Rectal smooth muscle tissue (tissue), 1 donor: ENCODE data around the gene PLP1.

Experiments used
- H3K27ac ChIP-seq: one replicate; pipeline ENCODE4 v1.7.0; 2013; ENCODE audit warnings: low read depth, low read length, inconsistent platforms
- H3K27me3 ChIP-seq: one replicate; pipeline ENCODE4 v1.7.0; 2013; ENCODE audit warnings: low read length; ENCODE audit not compliant: control insufficient read depth, insufficient read depth
- H3K36me3 ChIP-seq: one replicate; pipeline ENCODE4 v1.7.0; 2013; ENCODE audit warnings: low read length; ENCODE audit not compliant: control insufficient read depth, insufficient read depth
- H3K4me1 ChIP-seq: one replicate; pipeline ENCODE4 v1.7.0; 2013; ENCODE audit warnings: low read length; ENCODE audit not compliant: control insufficient read depth, insufficient read depth
- H3K4me3 ChIP-seq: one replicate; pipeline ENCODE4 v1.7.0; 2013; ENCODE audit warnings: low read length
- H3K9ac ChIP-seq: one replicate; pipeline ENCODE4 v1.7.0; 2013; ENCODE audit warnings: low read length

The PLP1 gene

DNA sequence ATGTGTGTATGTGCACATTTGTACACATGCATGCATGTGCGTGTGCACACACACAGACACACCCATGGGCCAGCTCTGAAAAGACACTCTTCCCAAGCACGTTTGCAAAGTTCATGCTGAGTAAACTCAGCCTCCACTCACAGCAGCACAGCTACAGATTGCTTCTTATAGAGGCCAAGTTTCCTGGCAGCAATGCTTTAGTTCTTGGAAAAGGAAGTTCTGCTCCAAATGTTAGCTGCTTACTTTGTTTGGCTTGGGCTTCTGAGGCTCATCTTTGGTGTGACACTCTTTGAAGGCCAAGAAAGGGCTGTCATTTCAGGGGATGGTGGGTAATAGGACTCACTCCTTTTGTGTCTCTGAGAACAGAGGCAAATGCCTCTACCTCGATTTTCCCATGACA lies 6.6 kb downstream of the PLP1 start:
- Histone ChIP-seq H3K9ac (no peak overlapping the region), H3K4me1 (no peaks in the 10 kb centered on the region), H3K4me3 (no peak overlapping the region), H3K27me3 (no peaks in the 10 kb centered on the region), H3K36me3 (no peaks in the 10 kb centered on the region), H3K27ac (no peak overlapping the region)

- H3K27ac ChIP-seq, result no peak overlapping the region
- H3K36me3 ChIP-seq, result no peaks in the 10 kb centered on the region
- no peak overlapping the region for H3K9ac ChIP-seq
- no peak overlapping the region for H3K4me3 ChIP-seq
- H3K4me1 ChIP-seq, result no peaks in the 10 kb centered on the region
- no peaks in the 10 kb centered on the region for H3K27me3 ChIP-seq
Measured at GRCh38 chrX:103783971-103784370, 7.3 kb downstream of the PLP1 start.

GRCh38 chrX:103789004-103789403 lies 12.4 kb downstream of the PLP1 start:
- H3K4me1 ChIP-seq, result no peaks in the 10 kb centered on the region
- no peaks in the 10 kb centered on the region for H3K27me3 ChIP-seq
- no peak overlapping the region for H3K27ac ChIP-seq
- no peaks in the 10 kb centered on the region for H3K36me3 ChIP-seq
- no peak overlapping the region for H3K9ac ChIP-seq
- no peak overlapping the region for H3K4me3 ChIP-seq

DNA sequence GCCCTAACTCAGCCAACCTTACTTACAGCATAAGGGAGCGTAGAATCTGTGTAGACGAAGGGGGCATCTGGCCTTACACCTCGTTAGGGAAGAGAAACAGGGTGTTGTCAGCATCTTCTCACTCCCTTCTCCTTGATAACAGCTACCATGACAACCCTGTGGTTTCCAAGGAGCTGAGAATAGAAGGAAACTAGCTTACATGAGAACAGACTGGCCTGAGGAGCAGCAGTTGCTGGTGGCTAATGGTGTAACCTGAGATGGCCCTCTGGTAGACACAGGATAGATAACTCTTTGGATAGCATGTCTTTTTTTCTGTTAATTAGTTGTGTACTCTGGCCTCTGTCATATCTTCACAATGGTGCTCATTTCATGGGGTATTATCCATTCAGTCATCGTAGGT lies 14.6 kb downstream of the PLP1 start:
- Histone ChIP-seq H3K36me3 (no peaks in the 10 kb centered on the region), H3K9ac (no peak overlapping the region), H3K27ac (no peak overlapping the region), H3K27me3 (no peaks in the 10 kb centered on the region), H3K4me1 (no peaks in the 10 kb centered on the region), H3K4me3 (no peak overlapping the region)

GRCh38 chrX:103791826-103792485 lies 15.3 kb downstream of the PLP1 start:
- H3K27ac ChIP-seq, result no peak overlapping the region
- no peak overlapping the region for H3K9ac ChIP-seq
- H3K4me3 ChIP-seq, result no peak overlapping the region
- no peaks in the 10 kb centered on the region for H3K4me1 ChIP-seq
- H3K27me3 ChIP-seq, result no peaks in the 10 kb centered on the region
- no peaks in the 10 kb centered on the region for H3K36me3 ChIP-seq

DNA sequence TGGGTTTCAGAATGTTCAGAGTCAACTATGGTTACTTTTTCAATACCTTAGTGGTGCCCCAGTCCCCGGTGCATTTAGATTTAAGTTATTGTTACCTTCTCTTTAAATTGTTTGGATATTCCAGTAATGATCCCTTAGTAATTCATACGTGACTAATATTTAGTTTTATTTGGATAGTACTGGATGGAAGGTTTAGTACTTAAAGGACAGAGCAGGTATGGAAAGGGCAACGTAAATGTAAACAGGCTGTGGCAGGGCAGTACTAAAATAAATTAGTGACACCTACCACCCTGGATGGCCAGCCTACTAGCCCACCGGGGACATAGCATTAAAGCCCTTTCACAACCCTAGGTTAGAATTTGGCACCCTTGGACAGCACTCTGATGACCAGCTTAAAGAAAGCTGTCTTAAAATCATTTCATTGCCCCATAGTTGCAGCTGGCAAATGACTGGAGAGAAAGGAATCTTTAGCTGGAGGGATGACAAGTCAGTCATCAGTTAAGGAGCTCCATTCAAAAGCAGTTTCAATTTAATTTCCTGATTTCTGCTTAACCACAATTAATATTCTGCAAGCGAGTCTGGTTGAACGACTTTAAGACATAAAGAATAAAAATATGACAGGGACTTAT lies 16.4 kb downstream of the PLP1 start:
- H3K9ac ChIP-seq, result no peak overlapping the region
- no peaks in the 10 kb centered on the region for H3K27me3 ChIP-seq
- no peak overlapping the region for H3K27ac ChIP-seq
- H3K4me1 ChIP-seq, result no peaks in the 10 kb centered on the region
- H3K36me3 ChIP-seq, result no peaks in the 10 kb centered on the region
- H3K4me3 ChIP-seq, result no peak overlapping the region

GRCh38 chrX:103793545-103793940 lies 16.9 kb downstream of the PLP1 start:
- Histone ChIP-seq H3K27me3 (no peaks in the 10 kb centered on the region), H3K9ac (no peak overlapping the region), H3K27ac (no peak overlapping the region), H3K36me3 (no peaks in the 10 kb centered on the region), H3K4me3 (no peak overlapping the region), H3K4me1 (no peaks in the 10 kb centered on the region)

GRCh38 chrX:103794119-103794518 lies 17.5 kb downstream of the PLP1 start:
- H3K27me3 ChIP-seq, result no peaks in the 10 kb centered on the region
- no peaks in the 10 kb centered on the region for H3K36me3 ChIP-seq
- H3K9ac ChIP-seq, result no peak overlapping the region
- no peak overlapping the region for H3K27ac ChIP-seq
- H3K4me1 ChIP-seq, result no peaks in the 10 kb centered on the region
- no peak overlapping the region for H3K4me3 ChIP-seq

- Histone ChIP-seq H3K27me3 (no peaks in the 10 kb centered on the region), H3K36me3 (no peaks in the 10 kb centered on the region), H3K4me1 (no peaks in the 10 kb centered on the region), H3K9ac (no peak overlapping the region), H3K4me3 (no peak overlapping the region), H3K27ac (no peak overlapping the region)
Measured at GRCh38 chrX:103797691-103798090, 21.1 kb downstream of the PLP1 start.

DNA sequence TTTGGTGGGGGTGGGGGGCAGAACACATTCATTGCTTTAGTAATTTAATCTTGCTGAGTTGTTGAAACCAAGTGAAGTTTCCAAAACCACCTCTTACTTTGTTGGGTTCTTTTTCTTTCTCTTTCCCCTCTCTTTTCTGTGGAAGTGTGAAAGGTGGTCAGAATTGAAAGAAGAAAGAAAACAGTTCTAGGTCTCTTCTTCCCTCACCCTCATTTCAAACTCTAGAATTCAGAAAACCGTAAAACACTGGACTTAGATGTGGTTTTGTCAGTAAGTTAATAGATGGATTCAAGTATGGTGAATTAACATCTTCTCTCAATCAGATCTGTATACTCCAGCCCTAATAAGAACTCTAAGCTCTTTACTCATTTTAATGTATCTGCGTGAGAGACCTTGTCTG lies 23.7 kb downstream of the PLP1 start:
- Histone ChIP-seq H3K27ac (no peak overlapping the region), H3K9ac (no peak overlapping the region), H3K27me3 (no peaks in the 10 kb centered on the region), H3K4me1 (no peaks in the 10 kb centered on the region), H3K36me3 (no peaks in the 10 kb centered on the region), H3K4me3 (no peak overlapping the region)

- H3K4me1 ChIP-seq, result no peaks in the 10 kb centered on the region
- no peaks in the 10 kb centered on the region for H3K36me3 ChIP-seq
- H3K27ac ChIP-seq, result no peak overlapping the region
- H3K9ac ChIP-seq, result no peak overlapping the region
- peaks cover 3% of the 10 kb centered on the region for H3K27me3 ChIP-seq
- H3K4me3 ChIP-seq, result no peak overlapping the region
Measured at GRCh38 chrX:103805860-103806259, 29.2 kb downstream of the PLP1 start.

DNA sequence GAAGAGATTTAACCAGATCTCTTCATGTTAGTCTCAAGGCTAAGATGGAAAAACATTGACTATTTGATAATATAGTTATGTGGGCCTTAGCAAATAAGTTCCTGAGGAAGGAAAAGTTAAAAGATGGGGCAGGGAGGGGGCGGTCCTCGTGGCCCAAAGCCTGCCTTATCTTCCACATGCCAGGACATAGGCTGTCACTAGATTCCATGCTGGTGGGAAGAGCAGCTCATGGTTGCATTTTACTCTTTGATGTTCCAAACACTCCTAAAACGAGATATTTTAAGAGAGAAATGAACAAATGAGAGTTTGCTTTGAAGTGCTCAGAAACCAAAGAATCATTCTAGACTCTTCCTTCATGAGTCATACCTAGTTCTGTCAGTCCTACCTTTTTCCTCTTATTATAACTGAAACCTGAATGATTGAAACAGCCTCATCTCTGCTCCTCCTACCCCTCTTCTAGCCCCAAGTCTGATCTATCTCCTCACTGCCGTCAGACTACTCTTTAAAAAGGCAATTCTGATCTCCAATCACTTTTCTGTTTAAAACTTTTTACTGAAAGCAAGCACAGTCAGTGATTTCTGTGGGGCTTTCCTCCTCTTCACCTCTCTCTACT lies 30.3 kb downstream of the PLP1 start:
- peaks cover 3% of the 10 kb centered on the region for H3K27me3 ChIP-seq
- no peak overlapping the region for H3K4me3 ChIP-seq
- H3K9ac ChIP-seq, result no peak overlapping the region
- H3K4me1 ChIP-seq, result no peaks in the 10 kb centered on the region
- no peak overlapping the region for H3K27ac ChIP-seq
- no peaks in the 10 kb centered on the region for H3K36me3 ChIP-seq

DNA sequence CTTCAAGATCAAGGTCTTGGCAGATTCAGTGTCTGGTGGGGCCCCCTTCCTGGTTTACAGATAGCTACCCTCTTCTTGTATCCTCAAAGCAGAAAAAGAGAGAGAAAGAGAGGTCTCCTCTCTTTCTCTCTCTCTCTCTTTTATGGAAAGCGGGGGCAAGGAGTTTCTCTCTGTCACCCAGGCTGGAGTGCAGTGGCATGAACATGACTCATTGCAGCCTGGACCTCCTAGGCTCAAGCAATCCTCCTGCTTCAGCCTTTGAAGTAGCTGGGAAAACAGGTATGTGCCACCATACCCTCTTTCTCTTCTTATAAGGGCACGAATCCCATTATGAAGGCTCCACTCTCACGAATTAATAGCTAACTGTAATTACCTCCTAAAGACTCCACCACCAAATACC lies 35.2 kb downstream of the PLP1 start:
- Histone ChIP-seq H3K27me3 (peaks cover 3% of the 10 kb centered on the region), H3K4me1 (no peaks in the 10 kb centered on the region), H3K27ac (no peak overlapping the region), H3K36me3 (no peaks in the 10 kb centered on the region), H3K4me3 (no peak overlapping the region), H3K9ac (no peak overlapping the region)
